IPS-20b (cell line): ENCODE data around the gene CPM.
"Not testable (repeated sequence)": the region's sequence is repeated elsewhere in the genome, so short reads cannot be mapped to it uniquely, and the experiment has no call there.

ENCODE experiments used
- H3K27ac ChIP-seq: one replicate; pipeline ENCODE4 v1.5.1; 2013; ENCODE audit warnings: low read length
- H3K27me3 ChIP-seq: 2 replicates; pipeline ENCODE4 v1.6.1; 2013; ENCODE audit warnings: mild to moderate bottlenecking, low read length, inconsistent platforms; ENCODE audit not compliant: insufficient read depth
- H3K36me3 ChIP-seq: 2 replicates; pipeline ENCODE4 v1.6.1; 2013; ENCODE audit warnings: low read depth, mild to moderate bottlenecking, inconsistent platforms, low read length, moderate library complexity; ENCODE audit not compliant: insufficient read depth
- H3K4me1 ChIP-seq: 2 replicates; pipeline ENCODE4 v1.6.1; 2013; ENCODE audit warnings: mild to moderate bottlenecking, control low read depth, inconsistent platforms, low read length, moderate library complexity; ENCODE audit not compliant: insufficient read depth
- H3K4me3 ChIP-seq: 2 replicates; pipeline ENCODE4 v1.5.1; 2013; ENCODE audit warnings: mild to moderate bottlenecking, low read length, inconsistent platforms
- H3K9ac ChIP-seq: 2 replicates; pipeline ENCODE4 v1.6.1; 2013; ENCODE audit warnings: low read depth, mild to moderate bottlenecking, inconsistent platforms, low read length, moderate library complexity
- H3K9me3 ChIP-seq: 2 replicates; pipeline ENCODE4 v1.6.1; 2013; ENCODE audit warnings: mild to moderate bottlenecking, low read depth, low read length, inconsistent platforms; ENCODE audit not compliant: insufficient read depth

CPM gene

DNA sequence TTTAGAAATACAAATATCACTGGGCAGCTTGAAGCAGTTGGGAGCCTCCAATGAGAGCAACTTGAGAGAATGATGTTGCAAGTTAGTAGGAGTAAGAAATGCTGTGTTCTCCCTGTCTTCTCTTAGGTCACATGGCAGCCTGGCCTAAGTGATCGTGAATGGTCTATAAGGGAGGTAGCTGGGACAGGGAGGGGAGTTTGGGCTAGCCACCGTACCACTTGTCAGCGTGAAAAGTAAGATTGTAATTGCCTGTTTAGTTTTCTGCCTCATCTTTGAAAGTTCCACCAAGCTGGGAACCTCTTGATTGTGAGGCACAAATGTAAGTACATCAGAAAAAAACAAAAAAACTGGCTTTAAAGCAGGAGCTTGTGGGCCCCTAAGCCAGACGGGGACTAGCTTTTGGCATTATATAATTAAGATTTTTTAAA lies 88.6 kb downstream of the CPM start:
- H3K27ac ChIP-seq = no peak overlapping the region
- H3K36me3 ChIP-seq = peaks cover 59% of the 10 kb centered on the region
- no peak overlapping the region for H3K4me3 ChIP-seq
- H3K4me1 ChIP-seq = no peaks in the 10 kb centered on the region
- no peaks in the 10 kb centered on the region for H3K9me3 ChIP-seq
- H3K27me3 ChIP-seq = no peaks in the 10 kb centered on the region
- H3K9ac ChIP-seq = no peak overlapping the region

DNA sequence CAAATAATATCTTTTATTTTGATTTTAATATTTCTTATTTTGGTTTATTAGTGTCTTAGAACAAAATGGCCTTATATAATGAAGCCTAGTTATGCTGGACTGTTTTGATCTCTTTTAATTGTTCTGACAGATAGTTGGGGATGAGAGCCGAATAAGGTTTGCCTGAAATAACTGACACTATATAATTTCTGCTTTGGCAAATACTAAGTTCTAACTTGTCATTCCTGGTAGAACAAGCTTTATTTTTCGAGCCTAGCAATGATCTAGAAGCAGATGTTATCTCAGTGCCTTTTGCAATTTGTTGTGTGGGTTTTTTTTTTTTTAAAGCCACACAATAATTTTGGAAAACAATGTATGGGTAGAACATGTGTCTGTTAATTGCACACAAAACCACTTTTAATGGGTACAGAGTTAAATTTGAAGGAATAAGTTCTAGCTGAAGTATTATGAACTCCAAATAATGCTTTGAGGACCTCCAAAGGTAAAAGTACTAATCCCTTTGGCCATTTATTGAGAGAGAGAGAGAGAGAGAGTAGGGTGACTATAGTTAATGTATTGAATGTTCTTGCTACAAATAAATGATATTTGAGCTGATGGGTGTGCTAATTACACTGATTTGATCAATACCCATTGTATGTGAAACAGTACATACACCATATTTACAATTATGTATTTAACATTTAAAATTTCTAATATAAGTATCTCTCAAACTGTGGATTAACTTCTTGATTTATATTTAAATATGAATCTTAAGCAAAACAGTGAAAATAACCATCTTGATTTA lies 90.0 kb downstream of the CPM start:
- Histone ChIP-seq H3K4me1 (no peaks in the 10 kb centered on the region), H3K9ac (no peak overlapping the region), H3K4me3 (no peak overlapping the region), H3K9me3 (no peaks in the 10 kb centered on the region), H3K27me3 (no peaks in the 10 kb centered on the region), H3K36me3 (peaks cover 73% of the 10 kb centered on the region), H3K27ac (no peak overlapping the region)

DNA sequence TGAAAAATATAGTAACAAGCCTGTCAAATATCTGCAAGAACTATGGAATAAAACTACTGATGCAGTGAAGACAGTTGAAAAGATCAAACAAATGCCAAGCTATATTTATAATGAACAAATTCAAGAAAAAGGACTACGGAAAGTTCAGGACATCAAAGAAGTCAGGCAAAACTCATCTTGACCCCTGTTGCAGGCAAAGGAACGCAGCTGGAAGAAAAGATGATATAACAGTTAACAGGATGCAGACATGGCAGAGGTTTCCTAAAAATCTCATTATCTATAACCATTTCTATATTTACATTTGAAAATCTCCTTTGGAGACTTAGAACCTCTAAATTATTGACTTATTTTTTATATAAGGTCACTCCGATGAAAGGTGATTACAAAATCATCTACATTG lies 90.8 kb downstream of the CPM start:
- H3K36me3 ChIP-seq = peaks cover 81% of the 10 kb centered on the region
- H3K9me3 ChIP-seq = no peaks in the 10 kb centered on the region
- H3K27me3 ChIP-seq = no peaks in the 10 kb centered on the region
- H3K4me1 ChIP-seq = no peaks in the 10 kb centered on the region
- H3K4me3 ChIP-seq = no peak overlapping the region
- no peak overlapping the region for H3K9ac ChIP-seq
- H3K27ac ChIP-seq = no peak overlapping the region

DNA sequence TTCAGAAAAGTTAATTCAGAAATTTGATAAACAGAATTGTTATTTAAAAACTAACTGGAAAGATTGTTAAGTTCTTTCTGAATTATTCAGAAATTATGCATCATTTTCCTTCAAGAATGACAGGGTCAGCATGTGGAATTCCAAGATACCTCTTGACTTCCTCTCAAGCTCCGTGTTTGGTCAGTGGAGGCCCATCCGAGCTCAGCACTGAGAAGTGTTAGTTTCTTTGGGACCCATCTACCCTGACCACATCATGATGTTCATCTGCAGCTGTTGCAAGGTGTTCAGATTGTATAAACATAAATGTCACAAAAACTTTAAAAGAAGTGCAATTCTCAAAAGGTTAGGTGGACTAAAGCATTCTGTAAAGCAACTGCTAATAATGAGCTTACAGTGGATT lies 91.3 kb downstream of the CPM start:
- Histone ChIP-seq H3K36me3 (peaks cover 85% of the 10 kb centered on the region), H3K4me3 (no peak overlapping the region), H3K27ac (no peak overlapping the region), H3K9ac (no peak overlapping the region), H3K9me3 (no peaks in the 10 kb centered on the region), H3K4me1 (no peaks in the 10 kb centered on the region), H3K27me3 (no peaks in the 10 kb centered on the region)

DNA sequence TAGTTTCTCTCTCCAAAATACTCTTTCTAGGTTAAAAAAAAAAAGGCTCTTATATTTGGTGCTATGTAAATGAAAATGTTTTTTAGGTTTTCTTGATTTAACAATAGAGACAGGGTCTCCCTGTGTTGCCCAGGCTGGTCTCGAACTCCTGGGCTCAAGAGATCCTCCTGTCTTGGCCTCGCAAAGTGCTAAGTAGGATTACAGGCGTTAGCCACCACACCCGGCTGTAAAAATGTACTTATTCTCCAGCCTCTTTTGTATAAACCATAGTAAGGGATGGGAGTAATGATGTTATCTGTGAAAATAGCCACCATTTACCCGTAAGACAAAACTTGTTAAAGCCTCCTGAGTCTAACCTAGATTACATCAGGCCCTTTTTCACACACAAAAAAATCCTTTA lies 91.8 kb downstream of the CPM start:
- H3K9me3 ChIP-seq, H3K27ac ChIP-seq, H3K9ac ChIP-seq, H3K4me3 ChIP-seq, H3K4me1 ChIP-seq, H3K27me3 ChIP-seq: not testable (repeated sequence)
- H3K36me3 ChIP-seq = peaks cover 91% of the 10 kb centered on the region

DNA sequence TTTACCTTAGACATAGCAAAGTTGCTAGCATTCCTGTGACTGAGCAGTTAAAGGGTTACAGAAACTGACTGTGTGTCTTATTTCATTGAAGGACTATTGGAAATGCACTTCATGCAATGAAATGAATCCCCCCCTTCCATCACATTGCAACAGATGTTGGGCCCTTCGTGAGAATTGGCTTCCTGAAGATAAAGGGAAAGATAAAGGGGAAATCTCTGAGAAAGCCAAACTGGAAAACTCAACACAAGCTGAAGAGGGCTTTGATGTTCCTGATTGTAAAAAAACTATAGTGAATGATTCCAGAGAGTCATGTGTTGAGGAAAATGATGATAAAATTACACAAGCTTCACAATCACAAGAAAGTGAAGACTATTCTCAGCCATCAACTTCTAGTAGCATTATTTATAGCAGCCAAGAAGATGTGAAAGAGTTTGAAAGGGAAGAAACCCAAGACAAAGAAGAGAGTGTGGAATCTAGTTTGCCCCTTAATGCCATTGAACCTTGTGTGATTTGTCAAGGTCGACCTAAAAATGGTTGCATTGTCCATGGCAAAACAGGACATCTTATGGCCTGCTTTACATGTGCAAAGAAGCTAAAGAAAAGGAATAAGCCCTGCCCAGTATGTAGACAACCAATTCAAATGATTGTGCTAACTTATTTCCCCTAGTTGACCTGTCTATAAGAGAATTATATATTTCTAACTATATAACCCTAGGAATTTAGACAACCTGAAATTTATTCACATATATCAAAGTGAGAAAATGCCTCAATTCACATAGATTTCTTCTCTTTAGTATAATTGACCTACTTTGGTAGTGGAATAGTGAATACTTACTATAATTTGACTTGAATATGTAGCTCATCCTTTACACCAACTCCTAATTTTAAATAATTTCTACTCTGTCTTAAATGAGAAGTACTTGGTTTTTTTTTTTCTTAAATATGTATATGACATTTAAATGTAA lies 93.5 kb downstream of the CPM start:
- Histone ChIP-seq H3K27me3 (no peaks in the 10 kb centered on the region), H3K9me3 (no peaks in the 10 kb centered on the region), H3K4me3 (no peak overlapping the region), H3K27ac (no peak overlapping the region), H3K9ac (no peak overlapping the region), H3K4me1 (peaks cover 6% of the 10 kb centered on the region; the same call in 1 of the 2 replicates), H3K36me3 (peaks cover 100% of the 10 kb centered on the region)

DNA sequence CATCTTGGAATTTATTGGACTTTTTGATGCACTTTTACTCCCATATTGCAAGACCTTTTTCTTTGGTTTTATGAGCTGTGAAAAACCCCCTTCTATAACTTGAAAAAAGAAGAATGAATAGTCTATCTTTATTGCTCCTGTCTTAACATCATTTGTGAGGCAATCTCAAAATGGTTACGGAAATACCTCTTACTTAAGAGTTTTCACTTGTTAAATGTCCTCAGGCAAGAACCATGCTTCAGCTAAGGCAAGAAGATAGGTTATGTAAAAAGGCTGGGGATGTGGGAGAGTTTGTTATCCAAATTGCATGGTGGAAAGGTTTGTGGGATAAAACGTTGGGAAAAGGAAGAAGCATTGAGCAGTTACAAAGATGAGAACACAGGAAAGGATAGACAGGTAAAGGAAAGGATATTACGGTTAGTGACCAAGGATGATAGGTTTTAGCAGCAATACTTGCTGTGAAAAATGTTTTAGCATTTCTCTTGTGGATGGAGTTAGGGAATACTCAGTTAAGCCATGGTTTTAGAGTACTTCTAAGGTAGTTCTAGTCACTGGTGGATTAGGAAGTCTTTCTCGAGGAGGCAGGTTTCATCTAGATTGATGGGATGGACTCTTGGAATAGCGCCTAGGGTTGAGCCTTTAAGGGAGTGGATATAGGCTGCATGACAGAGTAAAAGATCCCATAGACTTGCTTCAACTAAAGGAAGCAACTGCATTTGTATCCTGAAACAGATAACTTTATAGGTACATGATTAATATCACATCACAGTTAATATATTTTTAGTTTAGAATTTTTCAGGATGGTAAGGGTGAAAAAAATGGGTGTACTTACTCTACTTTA lies 94.7 kb downstream of the CPM start:
- Histone ChIP-seq H3K4me3 (no peak overlapping the region), H3K36me3 (peaks cover 98% of the 10 kb centered on the region), H3K27me3 (no peaks in the 10 kb centered on the region), H3K9me3 (no peaks in the 10 kb centered on the region), H3K9ac (no peak overlapping the region), H3K4me1 (peaks cover 6% of the 10 kb centered on the region; the same call in 1 of the 2 replicates), H3K27ac (no peak overlapping the region)

DNA sequence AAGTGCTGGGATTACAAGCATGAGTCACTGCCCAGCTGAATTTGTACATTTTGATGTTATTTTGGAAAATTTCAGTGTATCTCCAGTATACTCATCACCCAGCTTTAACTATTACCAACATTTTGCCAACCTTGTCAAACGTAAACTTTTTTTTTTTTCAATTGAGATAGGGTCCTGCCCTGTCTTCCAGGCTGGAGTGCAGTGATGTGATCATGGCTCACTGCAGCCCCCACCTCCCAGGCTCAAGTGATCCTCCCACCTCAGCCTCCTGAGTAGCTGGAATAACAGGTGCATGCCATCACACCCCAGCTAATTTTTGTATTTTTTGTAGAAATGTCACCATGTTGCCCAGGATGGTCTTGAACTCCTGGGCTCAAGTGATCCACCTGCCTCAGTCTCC lies 95.8 kb downstream of the CPM start:
- H3K4me3 ChIP-seq = no peak overlapping the region
- no peaks in the 10 kb centered on the region for H3K9me3 ChIP-seq
- no peak overlapping the region for H3K27ac ChIP-seq
- H3K27me3 ChIP-seq = no peaks in the 10 kb centered on the region
- H3K36me3 ChIP-seq = peaks cover 92% of the 10 kb centered on the region
- H3K9ac ChIP-seq = no peak overlapping the region
- peaks cover 6% of the 10 kb centered on the region; the same call in 1 of the 2 replicates for H3K4me1 ChIP-seq

DNA sequence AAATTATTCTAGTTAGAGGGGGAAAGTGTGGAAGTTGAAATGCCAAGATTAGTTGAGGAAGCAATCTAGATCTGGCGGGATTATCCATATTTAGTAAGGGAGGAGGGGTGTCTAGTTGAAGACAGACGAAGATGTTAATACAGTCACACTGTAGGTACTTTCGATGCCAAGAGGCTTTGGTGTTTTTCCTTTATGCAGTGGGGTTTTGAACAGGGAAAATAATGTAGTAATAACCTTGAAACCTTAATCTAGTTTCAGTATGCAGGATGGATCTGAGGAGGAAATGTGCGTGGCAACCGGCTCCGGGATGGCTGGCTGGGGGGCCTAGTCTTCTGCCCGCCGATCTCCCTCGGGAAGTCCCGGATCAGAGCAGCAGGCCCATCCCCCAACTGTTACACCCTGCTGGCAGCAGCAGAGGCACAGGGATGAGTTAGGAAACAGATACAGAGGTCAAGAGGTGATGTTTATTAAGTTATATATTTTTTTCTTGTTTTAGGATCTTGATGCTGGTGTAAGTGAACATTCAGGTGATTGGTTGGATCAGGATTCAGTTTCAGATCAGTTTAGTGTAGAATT lies 97.5 kb downstream of the CPM start:
- Histone ChIP-seq H3K4me3 (no peak overlapping the region), H3K9ac (no peak overlapping the region), H3K36me3 (peaks cover 92% of the 10 kb centered on the region), H3K9me3 (no peaks in the 10 kb centered on the region), H3K27ac (no peak overlapping the region), H3K4me1 (peaks cover 6% of the 10 kb centered on the region; the same call in 1 of the 2 replicates), H3K27me3 (no peaks in the 10 kb centered on the region)

DNA sequence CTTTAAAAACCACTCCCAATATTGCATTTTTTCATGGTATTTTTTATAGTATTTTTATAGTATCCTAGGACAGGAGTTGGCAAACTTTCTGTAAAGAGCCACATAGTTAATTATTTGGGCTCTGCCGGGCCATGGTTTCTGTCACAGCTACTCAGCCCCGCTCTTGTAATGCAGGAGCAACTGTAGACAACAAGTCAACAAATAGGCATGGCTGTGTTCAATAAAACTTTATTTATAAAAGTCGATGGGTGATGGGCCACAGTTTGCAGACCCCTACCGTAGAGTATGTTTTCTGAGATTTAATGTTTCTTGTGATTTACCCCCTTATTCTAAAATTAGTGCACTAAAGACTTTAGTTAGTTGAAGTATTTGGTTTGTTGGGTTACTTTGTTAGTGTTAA lies 99.5 kb downstream of the CPM start:
- Histone ChIP-seq H3K9ac (no peak overlapping the region), H3K4me3 (no peak overlapping the region), H3K9me3 (no peaks in the 10 kb centered on the region), H3K27ac (no peak overlapping the region), H3K4me1 (peaks cover 6% of the 10 kb centered on the region; the same call in 1 of the 2 replicates), H3K36me3 (peaks cover 91% of the 10 kb centered on the region), H3K27me3 (no peaks in the 10 kb centered on the region)

DNA sequence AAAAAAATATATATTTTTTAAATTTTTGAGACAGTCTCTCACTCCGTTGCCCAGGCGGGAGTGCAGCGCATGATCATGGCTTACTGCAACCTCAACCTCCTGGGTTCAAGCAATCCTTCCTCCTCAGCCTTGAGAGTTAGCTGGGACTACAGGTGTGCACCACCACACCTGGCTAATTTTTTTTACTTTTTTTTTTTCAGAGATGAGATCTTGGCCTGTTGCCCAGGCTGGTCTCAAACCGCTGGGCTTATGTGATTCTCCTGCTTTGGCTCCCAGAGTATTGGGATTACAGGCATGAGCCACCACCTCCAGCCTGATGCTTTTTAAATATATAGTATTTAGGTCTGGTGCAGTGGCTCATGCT lies 100.5 kb downstream of the CPM start:
- Histone ChIP-seq H3K27me3 (no peaks in the 10 kb centered on the region), H3K36me3 (peaks cover 91% of the 10 kb centered on the region), H3K4me1 (peaks cover 6% of the 10 kb centered on the region; the same call in 1 of the 2 replicates), H3K27ac (no peak overlapping the region), H3K9me3 (no peaks in the 10 kb centered on the region), H3K4me3 (no peak overlapping the region), H3K9ac (no peak overlapping the region)
